Gastroesophageal sphincter (tissue), 3 donors: ENCODE data around the gene IFNA4.
"Not testable (repeated sequence)": the region's sequence is repeated elsewhere in the genome, so short reads cannot be mapped to it uniquely, and the experiment has no call there.

Experiments
- EP300 ChIP-seq: sonication (generic); formaldehyde crosslinking; IDR thresholded peaks from one replicate; pipeline ENCODE4 v1.6.1; 2017; ENCODE audit warnings: antibody characterized with exemption, mild to moderate bottlenecking
- POLR2A ChIP-seq, 2 donors: fragments of 450-650 bp; IDR thresholded peaks; one replicate each; pipeline ENCODE4 v1.6.1; 2017; ENCODE audit warnings: antibody characterized with exemption in 2 of 2, mild to moderate bottlenecking in 2 of 2, moderate library complexity in 1 of 2
- POLR2AphosphoS5 ChIP-seq: sonication (generic); formaldehyde crosslinking; IDR thresholded peaks from one replicate; pipeline ENCODE4 v1.6.1; 2017; ENCODE audit warnings: antibody characterized with exemption
- TF ChIP-seq, protein P1 (sequence below), 4 experiments: fragments of 200-600 bp in 2 of 4; fragments of 450-650 bp in 2 of 4; sonication (generic) in 1 of 4; IDR thresholded peaks; one replicate each; pipeline ENCODE4 v1.5.1; 2017 to 2019; ENCODE audit warnings: antibody characterized with exemption in 4 of 4, mild to moderate bottlenecking in 2 of 4, moderate library complexity in 2 of 4

DNA sequence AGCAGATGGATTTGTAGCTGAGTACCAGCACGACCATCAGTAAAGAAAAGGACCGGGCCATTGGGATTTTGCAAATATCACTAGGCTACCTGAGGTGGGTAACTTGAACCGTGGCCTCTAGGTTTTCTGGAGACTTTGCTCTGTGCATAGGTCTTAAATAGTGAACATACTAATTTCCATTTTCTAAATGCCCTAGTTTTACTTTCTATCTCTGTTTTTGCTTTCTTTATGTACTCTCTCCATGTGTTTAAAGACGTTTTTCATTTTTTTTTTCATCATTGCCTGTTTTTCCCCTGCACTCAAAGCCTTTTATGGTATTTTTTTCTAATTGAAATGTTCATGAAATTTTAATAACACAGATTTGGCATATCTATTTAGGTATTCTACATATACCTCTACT is 14.7 kb upstream of the IFNA4 start, which contains the start of gene IFNA7:
- TF ChIP-seq POLR2A (IDR thresholded peaks at IDR 0.05); POLR2AphosphoS5; EP300: not testable (repeated sequence)
- TF ChIP-seq, protein P1, sequence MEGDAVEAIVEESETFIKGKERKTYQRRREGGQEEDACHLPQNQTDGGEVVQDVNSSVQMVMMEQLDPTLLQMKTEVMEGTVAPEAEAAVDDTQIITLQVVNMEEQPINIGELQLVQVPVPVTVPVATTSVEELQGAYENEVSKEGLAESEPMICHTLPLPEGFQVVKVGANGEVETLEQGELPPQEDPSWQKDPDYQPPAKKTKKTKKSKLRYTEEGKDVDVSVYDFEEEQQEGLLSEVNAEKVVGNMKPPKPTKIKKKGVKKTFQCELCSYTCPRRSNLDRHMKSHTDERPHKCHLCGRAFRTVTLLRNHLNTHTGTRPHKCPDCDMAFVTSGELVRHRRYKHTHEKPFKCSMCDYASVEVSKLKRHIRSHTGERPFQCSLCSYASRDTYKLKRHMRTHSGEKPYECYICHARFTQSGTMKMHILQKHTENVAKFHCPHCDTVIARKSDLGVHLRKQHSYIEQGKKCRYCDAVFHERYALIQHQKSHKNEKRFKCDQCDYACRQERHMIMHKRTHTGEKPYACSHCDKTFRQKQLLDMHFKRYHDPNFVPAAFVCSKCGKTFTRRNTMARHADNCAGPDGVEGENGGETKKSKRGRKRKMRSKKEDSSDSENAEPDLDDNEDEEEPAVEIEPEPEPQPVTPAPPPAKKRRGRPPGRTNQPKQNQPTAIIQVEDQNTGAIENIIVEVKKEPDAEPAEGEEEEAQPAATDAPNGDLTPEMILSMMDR (IDR thresholded peaks at IDR 0.05): not testable (repeated sequence)
